Measurements from ENCODE around the gene TNFAIP2.
"Not testable (repeated sequence)": the region's sequence is repeated elsewhere in the genome, so short reads cannot be mapped to it uniquely, and the experiment has no call there.

The TNFAIP2 gene

GRCh38 chr14:103113774-103114173 lies 9.5 kb upstream of the TNFAIP2 start:
- Histone ChIP-seq H3K79me2 (ENCODE audit: insufficient read depth, low read length) (no peaks in the 10 kb centered on the region), H3K4me3 (ENCODE audit: insufficient read depth, low read length, poor library complexity, severe bottlenecking) (no peak overlapping the region), H3K27me3 (ENCODE audit: low read length) (no peaks in the 10 kb centered on the region), H2AFZ (ENCODE audit: low read depth, low read length, severe bottlenecking) (no peak overlapping the region), H3K9me2 (replicated peaks; ENCODE audit: insufficient read depth, low read length) (no peaks in the 10 kb centered on the region), H3K36me3 (ENCODE audit: low read length) (no peaks in the 10 kb centered on the region), H3K27ac (ENCODE audit: low read depth, low read length) (no peak overlapping the region), H3K9me3 (ENCODE audit: insufficient read depth, low read length) (no peaks in the 10 kb centered on the region), H3F3A (ENCODE audit: insufficient read depth) (no peaks in the 10 kb centered on the region), H3K4me2 (ENCODE audit: low read depth, low read length, poor library complexity, severe bottlenecking) (no peak overlapping the region), H3K9ac (ENCODE audit: low read length) (no peak overlapping the region), H4K20me1 (ENCODE audit: low read depth, low read length) (no peaks in the 10 kb centered on the region)
- TF ChIP-seq EZH2phosphoT487 (conservative IDR thresholded peaks at IDR 0.05; ENCODE audit: low read length) (no peak), CTCF (IDR thresholded peaks at IDR 0.05; ENCODE audit: insufficient read depth, low read length, poor library complexity, severe bottlenecking) (no peak)

GRCh38 chr14:103115086-103115679 lies 8.1 kb upstream of the TNFAIP2 start:
- H2AFZ ChIP-seq (ENCODE audit: low read depth, low read length, severe bottlenecking); H3K4me2 ChIP-seq (ENCODE audit: low read depth, low read length, poor library complexity, severe bottlenecking); H3F3A ChIP-seq (ENCODE audit: insufficient read depth): not testable (repeated sequence)

GRCh38 chr14:103115845-103116572 lies 7.3 kb upstream of the TNFAIP2 start:
- no peaks in the 10 kb centered on the region for H3K79me2 ChIP-seq (ENCODE audit: insufficient read depth, low read length)
- no peaks in the 10 kb centered on the region for H4K20me1 ChIP-seq (ENCODE audit: low read depth, low read length)
- H3K36me3 ChIP-seq (ENCODE audit: low read length) = no peaks in the 10 kb centered on the region
- no peak overlapping the region for H3K9ac ChIP-seq (ENCODE audit: low read length)
- H3K27ac ChIP-seq (ENCODE audit: low read depth, low read length) = no peak overlapping the region
- no peaks in the 10 kb centered on the region for H3K9me2 ChIP-seq (replicated peaks; ENCODE audit: insufficient read depth, low read length)
- no peaks in the 10 kb centered on the region for H3K9me3 ChIP-seq (ENCODE audit: insufficient read depth, low read length)
- no peaks in the 10 kb centered on the region for H3F3A ChIP-seq (ENCODE audit: insufficient read depth)
- no peak overlapping the region for H3K4me2 ChIP-seq (ENCODE audit: low read depth, low read length, poor library complexity, severe bottlenecking)
- no peak overlapping the region for H3K4me3 ChIP-seq (ENCODE audit: insufficient read depth, low read length, poor library complexity, severe bottlenecking)
- TF ChIP-seq EZH2phosphoT487 (conservative IDR thresholded peaks at IDR 0.05; ENCODE audit: low read length) (no peak), CTCF (IDR thresholded peaks at IDR 0.05; ENCODE audit: insufficient read depth, low read length, poor library complexity, severe bottlenecking) (no peak)
- no peak overlapping the region for H2AFZ ChIP-seq (ENCODE audit: low read depth, low read length, severe bottlenecking)
- no peaks in the 10 kb centered on the region for H3K27me3 ChIP-seq (ENCODE audit: low read length)

More at GRCh38 chr14:103115086-103115679, 8.1 kb upstream of the TNFAIP2 start:
- not testable (repeated sequence) for H3K27ac ChIP-seq (ENCODE audit: low read depth, low read length); H3K9me2 ChIP-seq (replicated peaks; ENCODE audit: insufficient read depth, low read length); H3K4me3 ChIP-seq (ENCODE audit: insufficient read depth, low read length, poor library complexity, severe bottlenecking); H4K20me1 ChIP-seq (ENCODE audit: low read depth, low read length); H3K79me2 ChIP-seq (ENCODE audit: insufficient read depth, low read length); H3K36me3 ChIP-seq (ENCODE audit: low read length); H3K9ac ChIP-seq (ENCODE audit: low read length); H3K9me3 ChIP-seq (ENCODE audit: insufficient read depth, low read length); H3K27me3 ChIP-seq (ENCODE audit: low read length)

- no peak overlapping the region for H3K9ac ChIP-seq (ENCODE audit: low read length)
- no peak overlapping the region for H3K27ac ChIP-seq (ENCODE audit: low read depth, low read length)
- TF ChIP-seq EZH2phosphoT487 (conservative IDR thresholded peaks at IDR 0.05; ENCODE audit: low read length) (no peak), CTCF (IDR thresholded peaks at IDR 0.05; ENCODE audit: insufficient read depth, low read length, poor library complexity, severe bottlenecking) (no peak)
- no peaks in the 10 kb centered on the region for H3K9me3 ChIP-seq (ENCODE audit: insufficient read depth, low read length)
- H3K9me2 ChIP-seq (replicated peaks; ENCODE audit: insufficient read depth, low read length) = no peaks in the 10 kb centered on the region
- no peak overlapping the region for H3K4me3 ChIP-seq (ENCODE audit: insufficient read depth, low read length, poor library complexity, severe bottlenecking)
- no peaks in the 10 kb centered on the region for H3K27me3 ChIP-seq (ENCODE audit: low read length)
- no peaks in the 10 kb centered on the region for H4K20me1 ChIP-seq (ENCODE audit: low read depth, low read length)
- no peaks in the 10 kb centered on the region for H3K79me2 ChIP-seq (ENCODE audit: insufficient read depth, low read length)
- H3K36me3 ChIP-seq (ENCODE audit: low read length) = no peaks in the 10 kb centered on the region
- no peaks in the 10 kb centered on the region for H3F3A ChIP-seq (ENCODE audit: insufficient read depth)
- no peak overlapping the region for H2AFZ ChIP-seq (ENCODE audit: low read depth, low read length, severe bottlenecking)
- no peak overlapping the region for H3K4me2 ChIP-seq (ENCODE audit: low read depth, low read length, poor library complexity, severe bottlenecking)
Measured at GRCh38 chr14:103116636-103117035, 6.6 kb upstream of the TNFAIP2 start.

- not testable (repeated sequence) for H3K4me3 ChIP-seq (ENCODE audit: insufficient read depth, low read length, poor library complexity, severe bottlenecking); H3K36me3 ChIP-seq (ENCODE audit: low read length); H3K4me2 ChIP-seq (ENCODE audit: low read depth, low read length, poor library complexity, severe bottlenecking); H2AFZ ChIP-seq (ENCODE audit: low read depth, low read length, severe bottlenecking); H3K9me3 ChIP-seq (ENCODE audit: insufficient read depth, low read length); H3K9me2 ChIP-seq (replicated peaks; ENCODE audit: insufficient read depth, low read length); H3K79me2 ChIP-seq (ENCODE audit: insufficient read depth, low read length); H3K27me3 ChIP-seq (ENCODE audit: low read length); H3F3A ChIP-seq (ENCODE audit: insufficient read depth); H4K20me1 ChIP-seq (ENCODE audit: low read depth, low read length); H3K9ac ChIP-seq (ENCODE audit: low read length); H3K27ac ChIP-seq (ENCODE audit: low read depth, low read length)
Measured at GRCh38 chr14:103117499-103117898, 5.8 kb upstream of the TNFAIP2 start.

Measured in SU-DHL-6 (cell line).